GM21723 (cell line): ENCODE data around the gene PPFIA4.

ENCODE experiments used
- ATAC-seq: cut with Tn5 transposase; IDR thresholded peaks from one replicate; pipeline ENCODE4 v1.9.1; 2021; ENCODE audit warnings: mild to moderate bottlenecking, moderate library complexity; ENCODE audit not compliant: unreplicated experiment

The PPFIA4 gene

DNA sequence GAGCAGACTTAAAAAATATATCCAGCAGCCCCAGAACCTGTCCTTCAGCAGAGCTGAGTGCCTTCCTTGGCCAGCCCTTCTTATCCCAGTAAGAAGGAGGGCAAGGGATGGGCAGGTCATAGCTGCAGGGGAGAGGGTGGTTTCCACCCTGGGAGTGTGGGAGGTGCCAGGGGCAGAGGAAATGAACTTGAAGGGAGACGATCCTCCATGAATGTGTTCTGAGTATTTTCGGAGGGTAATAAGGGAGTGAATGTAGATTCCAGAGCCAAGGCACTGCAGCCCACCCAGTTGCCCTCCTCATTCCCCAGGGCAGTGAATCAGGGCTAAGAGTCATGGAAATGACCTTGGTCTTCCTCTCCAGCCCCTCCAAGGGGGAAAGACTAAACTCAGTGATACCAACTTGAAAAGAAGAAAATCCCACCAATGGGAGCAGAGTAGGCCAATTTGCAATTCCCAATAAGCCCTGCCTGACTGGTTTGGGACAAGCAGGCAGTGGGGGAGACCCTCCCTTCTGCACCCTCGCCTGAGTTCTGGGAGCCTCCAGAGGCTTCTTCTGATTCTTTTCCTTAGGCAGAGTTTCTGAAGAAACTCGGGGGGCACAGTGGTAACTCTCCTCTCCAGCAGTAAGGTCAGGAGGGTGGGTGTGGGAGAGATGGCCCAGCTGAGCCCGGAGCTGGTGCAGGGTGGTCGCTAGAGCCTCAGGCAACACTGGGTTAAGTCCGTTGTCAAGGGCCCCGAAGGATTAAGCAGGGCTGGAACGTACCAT, 55.4 kb downstream of the PPFIA4 start:
- ATAC-seq: no peak

DNA sequence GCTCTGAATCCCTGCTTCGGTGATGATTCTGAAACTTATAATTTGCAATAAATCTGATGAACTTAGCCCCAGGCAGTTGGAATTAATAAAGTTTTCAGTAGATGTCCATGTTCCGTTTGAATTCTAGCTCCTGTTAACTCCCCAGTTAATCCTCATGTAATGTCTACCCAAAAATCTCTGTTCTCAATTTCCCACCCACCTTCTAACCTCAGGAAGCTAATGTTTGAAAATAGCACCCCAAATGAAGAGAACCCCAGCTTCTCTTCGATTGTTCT, 55.9 kb downstream of the PPFIA4 start:
- no peak for ATAC-seq

DNA sequence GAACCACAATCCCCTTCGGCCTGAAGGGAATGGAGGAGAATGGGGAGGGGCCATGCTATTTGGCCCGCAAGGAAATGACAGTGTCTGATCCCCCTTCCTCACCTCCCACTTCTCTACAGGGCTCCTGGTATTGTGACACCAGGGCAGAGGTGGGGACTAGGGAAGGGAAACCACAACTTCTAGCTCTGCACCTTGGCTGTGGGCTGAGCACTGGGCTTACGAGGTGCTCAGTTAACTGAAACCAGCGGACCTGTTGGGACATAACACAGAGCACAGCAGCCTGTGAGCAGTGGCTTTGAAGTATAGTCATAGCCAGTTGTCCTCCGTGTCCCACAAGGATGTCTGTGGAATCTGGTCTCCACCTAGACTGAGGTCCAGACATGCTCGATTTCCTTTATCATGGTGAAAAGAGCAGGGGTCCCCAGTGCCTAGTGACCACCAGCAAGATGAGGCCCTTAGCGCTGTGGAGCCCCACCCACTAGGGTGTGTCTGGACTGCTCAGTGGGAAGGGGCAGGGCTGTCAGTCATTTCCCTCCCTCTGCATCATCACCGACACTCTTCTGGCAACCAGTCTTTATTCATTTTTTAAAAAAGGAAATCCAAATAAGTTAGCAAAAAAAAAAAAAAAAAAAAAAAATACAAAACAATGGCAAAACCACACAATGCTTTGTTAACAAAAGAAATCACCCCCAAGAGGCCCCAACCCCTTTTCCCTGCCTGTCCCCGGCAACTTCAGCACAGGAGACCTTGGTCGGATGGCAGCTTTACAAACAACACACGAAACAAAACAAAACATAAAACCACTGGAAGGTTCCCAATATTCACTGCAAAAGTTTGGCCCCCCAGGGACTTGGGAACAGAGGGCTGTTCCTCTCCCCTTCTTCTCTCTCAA, 56.5 kb downstream of the PPFIA4 start:
- ATAC-seq: no peak

DNA sequence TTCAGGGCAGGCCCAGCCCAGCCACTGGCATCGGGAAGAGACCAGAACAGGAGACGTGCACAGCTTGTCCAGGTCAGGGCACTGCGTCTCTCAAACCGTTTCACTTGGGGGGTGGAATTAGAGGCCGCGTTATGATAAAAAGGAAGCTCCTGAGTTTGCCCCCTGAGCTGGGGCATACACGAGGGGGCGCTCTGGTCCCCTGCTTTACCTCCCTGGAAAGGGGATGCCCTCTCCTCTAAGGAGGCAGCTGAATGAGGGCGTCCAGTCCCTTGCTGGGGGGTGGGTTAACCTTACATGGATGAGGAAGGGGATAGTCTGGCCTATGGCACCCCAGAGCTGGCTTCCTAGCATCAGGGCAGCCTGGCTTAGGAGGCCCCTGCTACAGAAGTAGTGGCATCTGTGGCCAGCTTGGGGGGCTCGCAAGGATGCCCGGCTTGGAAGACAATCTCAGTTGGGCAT, 57.2 kb downstream of the PPFIA4 start:
- ATAC-seq: no peak

DNA sequence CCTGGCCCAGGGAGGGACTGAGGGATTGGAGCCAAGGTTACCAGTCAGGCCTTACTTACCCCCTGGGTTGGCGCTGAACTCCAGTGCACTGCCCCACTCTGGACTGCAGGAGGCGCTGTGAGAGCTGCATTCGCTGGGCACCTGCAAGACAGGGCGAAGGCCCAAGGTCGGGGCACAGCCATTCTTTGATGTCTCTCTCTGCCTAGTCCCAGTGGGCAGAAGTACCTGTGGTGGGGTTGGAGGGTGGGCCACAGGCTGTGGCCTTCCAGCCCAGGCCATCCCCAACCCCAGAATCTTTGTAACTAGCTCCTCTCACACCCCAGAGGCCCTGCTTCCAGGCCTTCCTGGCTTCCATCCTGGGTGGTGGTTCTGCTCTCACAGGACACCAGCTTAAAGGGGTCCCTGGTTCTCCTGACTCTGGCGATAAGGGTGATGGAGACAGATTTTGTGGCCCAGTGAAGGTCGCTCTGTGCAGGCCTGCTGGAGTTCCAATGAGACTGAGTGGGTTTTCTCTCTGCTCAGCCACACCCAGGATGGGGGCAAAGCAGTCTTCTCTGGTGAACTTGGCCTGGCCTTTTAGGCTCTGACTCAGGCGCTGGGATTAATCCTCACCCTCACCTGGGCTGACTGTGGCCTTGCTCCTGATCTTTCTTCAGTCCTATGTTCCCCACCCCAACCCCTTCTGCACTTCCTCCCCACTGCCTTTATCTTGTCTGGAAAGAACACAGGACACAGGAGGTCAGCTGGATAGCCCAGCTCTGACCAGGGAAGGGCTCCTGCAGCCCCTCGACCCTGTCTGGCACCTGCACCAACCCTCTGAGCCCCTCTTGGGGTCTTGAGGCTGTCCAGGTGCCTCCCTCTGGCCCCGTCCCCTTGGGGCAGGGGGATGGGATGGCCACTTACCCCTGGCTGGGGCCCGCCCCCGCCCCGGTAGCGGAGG, 58.6 kb downstream of the PPFIA4 start:
- no peak for ATAC-seq

DNA sequence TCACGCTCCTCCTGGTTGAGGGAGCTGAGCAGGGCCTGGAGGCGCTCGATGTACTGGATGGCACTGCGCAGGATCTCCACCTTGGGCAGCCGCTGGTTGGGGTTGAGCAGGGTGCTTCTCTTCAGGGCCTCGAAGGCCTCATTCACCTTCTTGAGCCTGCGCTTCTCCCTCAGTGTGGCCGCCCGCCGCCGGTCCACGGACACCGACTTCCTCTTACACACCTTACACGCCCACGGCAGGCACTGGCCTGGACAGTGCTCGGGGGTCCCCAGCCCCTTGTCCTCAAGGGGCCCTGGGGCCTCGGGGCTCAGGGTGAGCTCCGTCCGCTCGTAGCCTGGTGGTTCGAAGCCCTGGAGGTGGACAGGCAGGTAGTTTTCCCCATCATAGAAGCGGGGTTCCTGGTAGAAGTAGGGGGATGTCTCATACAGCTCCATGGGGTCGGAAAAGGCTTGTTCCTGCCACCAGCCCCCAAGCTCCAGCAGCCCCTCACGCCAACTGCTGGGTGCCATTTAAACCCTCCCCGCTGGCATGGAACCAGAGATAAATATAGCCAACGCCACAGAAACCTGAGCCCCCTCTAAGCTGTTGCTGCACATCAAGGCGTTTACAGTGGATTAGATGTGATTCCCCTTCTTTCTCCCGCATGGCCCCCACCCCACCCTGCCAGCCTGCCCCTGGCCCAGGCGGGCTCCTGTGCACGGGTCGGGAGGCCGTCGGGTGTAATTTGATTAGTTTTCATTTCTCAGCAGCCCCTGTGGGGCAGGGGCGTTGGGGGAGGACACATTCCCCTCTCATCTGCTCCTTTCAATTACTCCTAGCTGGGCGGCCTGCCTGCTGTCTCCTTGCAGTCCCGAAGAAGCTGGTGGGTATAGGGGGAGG, 59.5 kb downstream of the PPFIA4 start, which contains the start of gene MYOG:
MYOG (minus strand) TSS at position 485 of the 879 bp plus-strand sequence; CDS start at position 434, 51 bp downstream.
- no peak for ATAC-seq

DNA sequence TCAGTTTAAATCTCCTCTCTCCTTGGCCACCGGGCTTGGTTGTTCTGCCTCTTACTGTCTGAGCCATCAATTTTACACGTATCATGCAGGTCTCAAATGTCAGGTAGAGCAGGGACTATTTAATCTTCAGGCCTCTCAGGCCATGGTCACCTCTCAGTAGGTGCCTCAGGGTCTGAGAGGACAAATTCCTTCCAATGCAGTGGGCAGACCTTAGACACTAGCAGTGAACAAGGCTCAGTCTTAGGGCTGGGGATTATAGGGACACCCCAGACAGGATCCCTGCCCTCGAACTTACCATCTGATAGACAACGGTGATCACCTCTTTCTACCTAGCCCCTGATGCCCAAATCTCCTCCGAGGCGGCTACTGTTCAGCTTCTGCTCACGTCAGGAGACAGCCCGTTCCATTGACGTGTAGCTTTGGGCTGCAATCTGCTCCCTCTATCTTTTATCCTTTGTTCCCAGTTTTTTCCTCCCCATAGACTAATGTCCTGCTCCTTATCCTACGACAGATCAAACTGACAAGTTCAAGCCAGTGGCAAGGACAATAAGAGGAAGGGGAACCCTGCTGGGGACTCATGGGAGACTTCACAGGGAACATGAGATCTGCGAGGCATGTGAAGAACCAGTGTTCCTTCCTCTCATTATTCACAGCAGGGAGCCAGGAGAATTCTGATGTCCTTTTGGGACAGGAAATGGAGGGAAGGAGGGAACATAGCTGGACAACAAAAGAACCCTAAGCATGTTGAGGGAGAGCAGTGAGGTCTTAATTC, 60.9 kb downstream of the PPFIA4 start:
- ATAC-seq: no peak

DNA sequence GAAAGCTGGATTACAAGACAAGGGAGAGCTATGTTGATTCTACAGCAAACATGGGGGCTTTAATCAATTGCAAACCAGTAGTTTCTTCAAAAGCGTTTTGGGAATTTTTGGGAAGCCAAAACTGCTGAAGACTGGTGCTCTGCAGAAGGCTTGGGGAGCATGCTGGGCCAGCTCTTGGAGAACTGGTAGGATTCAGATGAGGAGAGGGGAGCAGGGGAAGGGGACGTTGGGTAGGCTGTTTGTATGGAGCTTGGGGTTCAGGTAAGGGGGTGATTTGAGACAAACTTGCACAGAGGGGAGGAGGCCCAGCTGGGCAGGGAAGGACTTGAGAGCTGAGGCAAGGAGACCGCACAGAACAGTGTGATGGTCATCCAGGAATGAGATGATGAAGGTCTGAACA, 62.1 kb downstream of the PPFIA4 start:
- no peak for ATAC-seq

DNA sequence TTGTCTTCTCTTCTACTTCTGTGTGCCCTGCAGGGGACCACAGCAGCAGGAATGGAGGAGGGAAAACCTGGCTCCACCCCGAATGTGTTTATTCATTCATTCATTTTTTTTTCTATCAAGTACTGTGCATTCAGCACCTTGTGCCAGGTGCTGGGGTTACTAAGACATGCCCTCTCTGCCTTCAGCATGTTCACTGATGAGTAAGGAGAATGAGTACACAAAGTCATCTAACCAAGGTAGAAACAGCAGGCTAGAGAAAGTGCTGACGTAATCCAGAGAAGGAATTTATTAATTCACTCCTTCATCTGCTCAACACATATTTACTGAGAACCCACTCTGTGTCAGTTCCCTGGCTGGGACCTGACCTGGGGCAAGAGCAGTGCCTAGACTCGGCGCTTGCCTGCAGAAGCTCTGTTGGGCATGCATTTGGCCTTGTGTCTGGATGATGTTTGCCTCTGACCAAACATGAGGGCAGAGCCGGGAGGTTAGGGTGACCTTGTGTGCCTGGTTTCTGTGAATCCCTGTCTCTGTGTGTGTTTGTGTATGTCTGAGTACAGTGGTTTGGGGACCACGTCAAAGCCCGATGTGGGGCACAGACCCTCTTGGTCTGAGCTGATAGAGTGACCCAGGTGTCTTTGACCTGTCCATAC, 62.8 kb downstream of the PPFIA4 start:
- no peak for ATAC-seq

DNA sequence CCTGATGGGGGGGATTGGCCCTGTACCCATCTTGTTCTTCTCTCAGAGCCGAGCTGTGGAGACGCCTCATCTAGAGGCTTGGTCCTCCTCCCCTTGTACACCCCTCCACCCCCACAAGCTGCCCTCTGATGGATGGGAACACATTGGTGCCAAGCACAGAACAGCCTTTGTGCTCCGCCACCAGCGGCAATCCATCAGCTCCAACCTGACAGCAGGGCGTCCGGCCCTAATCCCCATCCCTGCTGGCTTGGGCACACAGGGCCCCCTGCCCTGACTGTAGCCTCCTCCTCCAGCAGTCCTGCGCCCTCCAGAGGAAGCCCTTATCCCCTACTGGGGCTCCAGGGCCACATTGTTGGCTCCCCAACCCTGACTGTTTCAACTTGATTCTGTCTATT, 63.4 kb downstream of the PPFIA4 start:
- ATAC-seq: no peak

DNA sequence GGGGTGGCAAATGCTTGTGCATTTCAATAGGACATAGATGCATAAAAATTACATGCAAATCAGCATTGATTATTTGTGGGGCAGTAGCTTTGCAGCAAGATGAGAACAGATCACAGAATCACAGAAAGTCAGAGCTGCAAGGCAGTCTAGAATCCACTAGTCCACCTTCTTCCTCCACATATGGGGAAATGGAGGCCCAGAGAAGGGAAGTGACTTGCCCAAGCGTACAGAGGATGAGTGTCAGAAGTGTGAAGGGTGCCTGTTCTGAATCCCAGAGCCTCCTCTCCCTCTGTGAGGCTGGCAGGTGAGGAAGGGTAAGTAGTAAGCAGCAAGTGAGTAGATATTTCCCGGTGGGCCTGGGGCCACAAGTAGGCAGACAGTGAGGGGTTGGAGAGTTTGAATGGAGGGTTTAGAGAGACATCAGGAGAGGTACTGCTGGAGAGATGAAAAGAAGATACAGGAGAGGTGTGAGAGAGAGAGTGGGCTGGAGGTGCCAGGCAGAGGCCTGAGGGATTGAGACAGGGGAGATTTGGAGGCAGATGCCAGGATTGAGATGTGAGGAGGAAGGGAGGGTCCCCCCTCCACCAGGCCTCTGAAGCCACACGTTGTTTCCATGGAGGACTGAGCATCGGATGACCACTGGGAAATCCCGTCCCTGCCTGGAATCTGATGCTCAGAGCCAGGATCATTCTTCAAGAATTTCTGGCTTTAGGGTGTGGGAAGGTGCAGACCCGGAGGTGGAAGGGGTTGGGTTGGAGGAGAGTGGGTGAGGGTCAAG, 64.3 kb downstream of the PPFIA4 start:
- no peak for ATAC-seq

DNA sequence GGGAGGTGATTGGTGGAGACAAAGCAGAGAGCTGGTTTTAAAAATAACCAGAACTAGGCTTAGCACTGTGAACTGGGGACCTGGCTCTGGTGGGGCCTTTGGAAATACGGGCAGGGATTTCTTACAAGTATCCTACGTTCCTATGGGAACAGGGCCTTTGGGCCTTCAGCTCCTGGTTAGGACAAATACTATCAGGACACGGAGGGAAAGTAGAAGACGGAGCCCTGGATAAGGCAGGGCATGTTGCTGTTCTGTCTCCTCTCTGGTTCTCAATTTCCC, 64.8 kb downstream of the PPFIA4 start:
- ATAC-seq: no peak

DNA sequence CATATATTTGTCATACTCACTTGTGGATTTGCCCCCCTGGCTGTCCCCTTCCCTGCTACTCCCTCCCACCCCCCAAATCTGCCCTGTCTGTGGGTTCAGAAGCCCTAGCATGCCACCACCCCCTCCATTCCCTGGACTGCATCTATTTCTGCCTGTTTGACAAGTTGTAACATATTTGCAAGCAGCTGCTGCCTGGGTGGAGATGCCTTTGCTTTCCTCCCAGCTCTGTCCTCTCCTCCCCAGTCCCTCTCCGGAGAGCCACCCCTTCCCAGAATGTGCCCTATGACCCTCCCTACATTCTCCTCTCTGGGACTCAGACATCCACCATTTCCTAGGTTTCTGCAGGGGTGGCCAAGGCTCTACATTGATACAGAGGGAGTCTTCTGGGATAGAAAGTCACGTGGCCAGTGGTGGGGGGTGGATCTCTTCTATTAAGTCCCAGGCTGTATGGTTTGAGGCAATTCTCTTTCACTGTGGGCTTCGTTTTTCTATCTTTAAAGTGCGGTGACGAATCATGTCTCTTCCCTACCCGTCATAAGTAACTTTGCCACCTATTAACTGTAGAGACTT, 65.6 kb downstream of the PPFIA4 start:
- no peak for ATAC-seq

DNA sequence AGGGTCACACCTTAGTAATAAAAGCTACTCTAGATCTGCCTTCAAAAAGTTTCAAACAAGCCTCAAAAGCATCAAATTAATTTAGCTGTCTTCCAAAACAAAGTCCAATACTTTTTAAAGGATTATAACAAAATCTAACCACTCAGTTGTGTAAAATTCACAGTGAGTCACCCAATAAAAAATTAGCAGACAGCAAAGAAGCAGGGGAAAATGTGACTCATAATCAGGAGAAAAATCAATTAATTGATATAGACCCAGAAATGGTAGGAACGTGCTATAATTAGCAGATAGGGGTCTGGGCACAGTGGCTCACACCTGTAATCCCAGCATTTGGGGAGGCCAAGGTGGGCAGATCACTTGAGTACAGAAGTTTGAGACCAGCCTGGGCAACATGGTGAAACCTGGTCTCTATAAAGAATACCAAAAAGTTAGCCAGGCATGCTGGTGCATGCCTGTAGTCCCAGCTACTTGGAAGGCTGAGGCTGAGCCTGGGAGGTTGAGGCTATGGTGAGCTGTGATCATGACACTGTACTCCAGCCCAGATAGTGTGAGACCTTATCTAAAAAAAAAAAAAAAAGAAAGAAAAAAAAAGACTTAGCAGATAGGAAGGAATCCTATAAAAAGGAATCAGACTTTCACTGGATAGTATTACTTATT, 67.6 kb downstream of the PPFIA4 start:
- ATAC-seq: no peak

DNA sequence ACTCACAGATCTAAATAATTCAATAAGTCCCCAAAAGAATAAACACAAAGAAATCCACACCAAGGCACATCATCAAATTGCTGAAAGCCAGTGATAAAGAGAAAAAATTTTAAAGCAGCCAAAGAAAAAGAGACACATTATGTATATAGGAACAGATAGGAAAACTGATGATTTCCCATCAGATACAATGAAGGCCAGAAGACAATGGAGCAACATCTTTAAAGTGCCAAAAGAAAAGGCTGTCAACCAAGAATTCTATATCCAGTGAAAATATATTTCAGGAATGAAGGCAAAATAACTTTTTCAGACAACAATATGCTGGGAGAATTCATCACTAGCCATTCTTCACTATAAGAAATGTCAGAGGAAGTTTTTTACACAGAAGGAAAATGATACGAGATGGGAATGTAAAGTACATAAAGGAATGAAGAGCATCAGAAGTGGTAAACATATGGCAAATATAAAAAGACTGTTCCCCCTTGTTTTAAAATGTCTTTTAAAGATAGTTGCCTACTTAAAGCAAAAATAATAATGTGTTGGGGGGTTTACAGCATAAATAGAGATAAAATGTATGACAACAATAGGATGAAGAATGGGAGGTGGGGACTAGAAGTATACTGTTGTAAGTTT, 68.9 kb downstream of the PPFIA4 start:
- no peak for ATAC-seq

DNA sequence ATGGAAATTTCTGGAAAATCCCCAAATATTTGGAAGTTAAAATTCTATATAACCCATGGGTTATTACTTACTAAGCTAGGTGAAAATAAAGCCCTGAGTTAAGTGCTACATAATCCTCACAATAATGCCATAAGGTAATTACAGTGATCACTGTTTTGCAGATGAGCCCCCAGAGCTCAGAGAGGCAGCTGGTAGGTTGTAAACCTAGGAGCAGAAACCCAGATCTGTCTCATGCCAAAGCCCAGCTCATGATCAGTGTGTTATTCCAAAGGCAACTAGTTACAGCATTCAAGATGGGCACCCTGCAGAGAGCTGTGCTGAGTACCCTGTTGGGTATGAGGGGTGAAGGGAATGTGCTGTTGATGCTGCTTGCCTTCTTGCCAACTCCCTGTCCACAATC, 70.3 kb downstream of the PPFIA4 start:
- no peak for ATAC-seq

DNA sequence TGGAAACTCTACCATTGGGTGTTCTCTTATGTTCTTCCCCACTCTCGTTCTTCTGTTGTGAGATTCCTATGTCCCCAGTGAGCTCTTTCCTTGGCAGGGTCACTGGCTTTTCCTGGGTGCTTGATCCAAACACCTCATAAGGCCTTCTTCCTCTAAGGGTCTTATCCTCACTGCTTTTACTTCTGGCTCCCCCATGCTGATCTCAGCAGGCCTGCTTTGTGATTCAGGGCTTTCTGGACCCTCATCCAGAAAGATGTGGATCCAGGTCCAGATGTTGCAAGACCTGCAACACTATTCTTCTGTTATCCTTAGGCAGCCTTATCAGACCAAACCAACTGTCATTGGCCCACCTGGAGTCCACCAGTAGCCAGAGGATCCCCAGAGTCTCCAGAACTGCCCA, 70.7 kb downstream of the PPFIA4 start:
- no peak for ATAC-seq
